ENCODE measurements around the gene PRDM16. TPM values are rescaled to one million over a fixed set of nuclear protein-coding genes. Genes with fewer than 3 reads are reported as not detected.

The PRDM16 gene
- total RNA-seq (2014; rRNA removed; shearing (Covaris generic)) = 0.14 and 0.97 TPM in 2 replicates

GRCh38 chr1:3068564-3069431 is at the start of gene PRDM16:
Gene PRDM16 (plus strand): TSS chr1:3069203. CDS start chr1:3069260, 57 bp downstream.
- DNase-seq (ENCODE audit: low spot score) = peak; percentile 58

GRCh38 chr1:3019516-3020051 is 49.4 kb upstream of the PRDM16 start:
- DNase-seq (ENCODE audit: low spot score) = no peak

GRCh38 chr1:3020263-3020909 is 48.6 kb upstream of the PRDM16 start:
- DNase-seq (ENCODE audit: low spot score) = no peak

- no peak for DNase-seq (ENCODE audit: low spot score)
Observed at GRCh38 chr1:3021233-3021671, 47.8 kb upstream of the PRDM16 start, which contains the start of gene ACTRT2. Gene ACTRT2 (plus strand): TSS chr1:3021467. CDS start chr1:3021687, 220 bp downstream.

- no peak for DNase-seq (ENCODE audit: low spot score)
Observed at GRCh38 chr1:3021801-3022401, 47.1 kb upstream of the PRDM16 start.

- no peak for DNase-seq (ENCODE audit: low spot score)
Observed at GRCh38 chr1:3022511-3022973, 46.5 kb upstream of the PRDM16 start.

GRCh38 chr1:3022976-3023375 is 46.0 kb upstream of the PRDM16 start:
- no peak for DNase-seq (ENCODE audit: low spot score)

- no peak for DNase-seq (ENCODE audit: low spot score)
Observed at GRCh38 chr1:3024019-3024418, 45.0 kb upstream of the PRDM16 start.

- DNase-seq (ENCODE audit: low spot score) = no peak
Observed at GRCh38 chr1:3024588-3024987, 44.4 kb upstream of the PRDM16 start.

- no peak for DNase-seq (ENCODE audit: low spot score)
Observed at GRCh38 chr1:3026124-3026523, 42.9 kb upstream of the PRDM16 start.

GRCh38 chr1:3026581-3027391 is 42.2 kb upstream of the PRDM16 start:
- no peak for DNase-seq (ENCODE audit: low spot score)

GRCh38 chr1:3027611-3028371 is 41.2 kb upstream of the PRDM16 start:
- no peak for DNase-seq (ENCODE audit: low spot score)

GRCh38 chr1:3028531-3029282 is 40.3 kb upstream of the PRDM16 start:
- no peak for DNase-seq (ENCODE audit: low spot score)

- no peak for DNase-seq (ENCODE audit: low spot score)
Observed at GRCh38 chr1:3029481-3029961, 39.5 kb upstream of the PRDM16 start.

GRCh38 chr1:3029991-3030662 is 38.9 kb upstream of the PRDM16 start:
- no peak for DNase-seq (ENCODE audit: low spot score)

GRCh38 chr1:3030663-3031381 is 38.2 kb upstream of the PRDM16 start:
- DNase-seq (ENCODE audit: low spot score) = no peak

- DNase-seq (ENCODE audit: low spot score) = no peak
Observed at GRCh38 chr1:3031401-3032221, 37.4 kb upstream of the PRDM16 start.

Measured in H4 (cell line).